Osteocyte (in vitro differentiated cells): Measurements from ENCODE around the gene NOD2. TPM values are rescaled to one million over a fixed set of nuclear protein-coding genes. Genes with fewer than 3 reads are reported as not detected.

ENCODE experiments used
- DNase-seq: peaks from one replicate; pipeline ENCODE4 v3.0.0; 2021; ENCODE audit warnings: mixed read lengths; ENCODE audit not compliant: unreplicated experiment; ENCODE audit errors: extremely low spot score
- H3K27ac Mint-ChIP-seq: one replicate; pipeline ENCODE4 v1.8.0; 2021; ENCODE audit warnings: mild to moderate bottlenecking, mixed read lengths; ENCODE audit not compliant: unreplicated experiment
- H3K27me3 Mint-ChIP-seq: one replicate; pipeline ENCODE4 v1.8.0; 2021; ENCODE audit warnings: mixed read lengths; ENCODE audit not compliant: unreplicated experiment
- H3K36me3 Mint-ChIP-seq: one replicate; pipeline ENCODE4 v1.8.0; 2021; ENCODE audit warnings: mixed read lengths; ENCODE audit not compliant: unreplicated experiment
- H3K4me1 Mint-ChIP-seq: one replicate; pipeline ENCODE4 v1.8.0; 2021; ENCODE audit warnings: mixed read lengths; ENCODE audit not compliant: unreplicated experiment
- H3K4me3 Mint-ChIP-seq: one replicate; pipeline ENCODE4 v1.8.0; 2021; ENCODE audit warnings: mild to moderate bottlenecking, moderate library complexity, mixed read lengths; ENCODE audit not compliant: unreplicated experiment
- H3K9me3 Mint-ChIP-seq: one replicate; pipeline ENCODE4 v1.8.0; 2021; ENCODE audit warnings: mixed read lengths; ENCODE audit not compliant: unreplicated experiment
- CTCF ChIP-seq: fragments of 200-600 bp; sonication (generic); IDR thresholded peaks from 2 replicates; pipeline ENCODE4 v1.5.0; 2021; ENCODE audit warnings: antibody characterized with exemption, mild to moderate bottlenecking, moderate library complexity
- total RNA-seq: library from RNA; stranded (reverse); gene quantifications from 2 replicates; pipeline ENCODE4 v1.2.1, GENCODE V29; 2021

NOD2 gene
- total RNA-seq, 1 donor from 2014 or later: not detected

GRCh38 chr16:50681021-50681885, 12.2 kb upstream of the NOD2 start, which contains the start of gene SNX20:
TSS of gene SNX20 (minus strand) at chr16:50681312. CDS start at chr16:50677526, 3,786 bp downstream.
- no peak for TF ChIP-seq CTCF
- no peaks in the 10 kb centered on the region for H3K36me3 Mint-ChIP-seq
- H3K9me3 Mint-ChIP-seq: no peaks in the 10 kb centered on the region
- no peak within 1 kb of the TSS for H3K4me3 Mint-ChIP-seq
- H3K4me1 Mint-ChIP-seq: no peaks in the 10 kb centered on the region
- no peak within 1 kb of the TSS for H3K27ac Mint-ChIP-seq
- H3K27me3 Mint-ChIP-seq: peaks cover 3% of the 10 kb centered on the region
- DNase-seq: no peak

GRCh38 chr16:50683689-50684374, 9.6 kb upstream of the NOD2 start:
- Mint-ChIP-seq H3K36me3 (no peaks in the 10 kb centered on the region), H3K27me3 (peaks cover 7% of the 10 kb centered on the region), H3K4me3 (no peak overlapping the region), H3K27ac (no peak overlapping the region), H3K9me3 (no peaks in the 10 kb centered on the region), H3K4me1 (peaks cover 7% of the 10 kb centered on the region)
- no peak for DNase-seq
- TF ChIP-seq CTCF: no peak

- Mint-ChIP-seq H3K36me3 (no peaks in the 10 kb centered on the region), H3K27me3 (peaks cover 12% of the 10 kb centered on the region)
Measured at GRCh38 chr16:50684823-50685461, 8.5 kb upstream of the NOD2 start.

GRCh38 chr16:50685462-50686063, 7.8 kb upstream of the NOD2 start:
- peaks cover 15% of the 10 kb centered on the region for H3K27me3 Mint-ChIP-seq
- no peak overlapping the region for H3K4me3 Mint-ChIP-seq
- H3K27ac Mint-ChIP-seq: no peak overlapping the region
- no peak for TF ChIP-seq CTCF
- no peak for DNase-seq
- H3K4me1 Mint-ChIP-seq: peaks cover 7% of the 10 kb centered on the region
- no peaks in the 10 kb centered on the region for H3K9me3 Mint-ChIP-seq
- no peaks in the 10 kb centered on the region for H3K36me3 Mint-ChIP-seq

More at GRCh38 chr16:50684823-50685461, 8.5 kb upstream of the NOD2 start:
- Mint-ChIP-seq H3K9me3 (no peaks in the 10 kb centered on the region), H3K4me3 (no peak overlapping the region), H3K4me1 (peaks cover 7% of the 10 kb centered on the region), H3K27ac (no peak overlapping the region)
- no peak for DNase-seq
- no peak for TF ChIP-seq CTCF
